GM10847 (cell line): ENCODE measurements around the gene SUSD6.

ENCODE experiments used
- POLR2A ChIP-seq: IDR thresholded peaks from 2 replicates; pipeline ENCODE4 v1.6.1; 2011; ENCODE audit not compliant: insufficient read length; ENCODE audit errors: extremely low read depth

Gene SUSD6

GRCh38 chr14:69651664-69652063, 40.3 kb downstream of the SUSD6 start:
- TF ChIP-seq POLR2A: no peak

DNA sequence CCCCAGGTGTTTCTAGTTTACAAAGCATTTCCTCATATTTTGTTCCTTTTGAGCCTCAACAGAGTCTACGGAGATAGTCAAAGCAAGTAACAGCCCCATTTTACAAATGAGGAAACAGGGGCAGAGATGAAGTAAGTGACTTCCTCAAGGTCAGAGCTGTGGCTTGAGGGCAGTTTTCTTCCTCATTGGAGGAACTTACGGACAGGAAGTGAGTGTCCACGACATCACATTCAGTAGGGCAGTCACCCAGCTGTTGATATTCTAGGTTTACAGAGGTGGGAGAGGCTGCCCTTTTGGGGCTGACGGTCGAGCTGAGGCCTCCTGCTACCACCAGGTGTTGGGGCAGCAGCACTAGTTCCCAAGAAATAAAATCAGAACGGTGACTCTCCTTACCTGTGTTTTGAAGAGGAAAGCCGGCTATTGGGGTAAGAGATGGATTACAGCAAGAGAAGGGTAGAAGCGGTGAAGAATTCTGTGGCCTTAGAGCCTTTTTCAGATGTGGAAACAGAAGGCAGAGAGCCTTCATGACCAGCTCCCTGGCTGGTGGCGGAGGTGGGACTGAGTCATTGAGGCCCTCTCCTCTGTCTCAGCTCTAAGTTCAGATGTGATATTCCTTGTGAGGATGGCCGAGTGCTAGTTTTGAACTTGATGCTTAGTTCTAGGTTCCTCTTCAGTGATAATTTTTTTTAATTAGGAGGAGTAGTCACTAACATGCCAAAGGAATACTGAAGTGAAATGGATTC, 41.7 kb downstream of the SUSD6 start:
- no peak for TF ChIP-seq POLR2A

GRCh38 chr14:69654116-69654515, 42.7 kb downstream of the SUSD6 start:
- no peak for TF ChIP-seq POLR2A

GRCh38 chr14:69657950-69658355, 46.6 kb downstream of the SUSD6 start:
- no peak for TF ChIP-seq POLR2A

GRCh38 chr14:69658664-69659261, 47.4 kb downstream of the SUSD6 start:
- TF ChIP-seq POLR2A: no peak

DNA sequence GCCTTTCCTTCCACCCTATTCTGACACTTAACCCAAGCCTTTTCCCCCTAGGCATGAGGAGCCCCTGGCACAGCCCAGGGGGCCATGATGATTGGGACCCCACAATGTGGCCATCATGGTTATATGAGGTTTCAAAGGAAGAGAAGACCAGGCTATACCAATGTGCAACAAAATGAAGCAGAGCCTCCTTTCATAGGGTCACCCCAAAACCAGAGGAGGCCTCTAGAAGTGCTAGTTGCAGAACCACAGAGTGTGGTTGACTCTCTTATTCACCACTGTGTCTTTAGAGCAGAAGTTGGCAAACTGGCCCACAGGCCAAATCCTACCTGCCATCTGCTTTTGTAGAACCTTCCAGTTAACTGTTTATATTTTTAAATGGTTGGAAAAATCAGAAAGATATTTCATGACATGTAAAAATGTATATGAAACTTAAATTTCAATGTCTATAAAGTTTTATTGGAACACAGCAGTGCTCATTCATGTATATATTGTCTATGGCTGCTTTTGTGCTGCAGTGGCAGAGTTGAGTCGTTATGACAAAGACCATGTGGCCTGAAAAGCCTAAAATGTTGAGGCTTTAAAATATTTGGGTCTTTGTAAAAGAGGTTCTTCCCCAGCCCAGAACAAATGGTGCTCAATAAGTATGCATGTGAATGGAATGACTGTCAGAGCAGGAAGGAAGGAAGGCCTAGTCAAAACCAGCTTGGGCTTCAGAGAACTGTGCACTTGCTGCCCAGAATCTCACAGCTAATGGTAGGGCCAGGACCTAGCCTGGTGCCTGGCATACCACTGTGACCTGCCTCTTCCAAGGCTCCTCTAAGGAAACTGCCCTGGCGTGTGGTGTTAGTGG, 49.2 kb downstream of the SUSD6 start:
- no peak for TF ChIP-seq POLR2A

DNA sequence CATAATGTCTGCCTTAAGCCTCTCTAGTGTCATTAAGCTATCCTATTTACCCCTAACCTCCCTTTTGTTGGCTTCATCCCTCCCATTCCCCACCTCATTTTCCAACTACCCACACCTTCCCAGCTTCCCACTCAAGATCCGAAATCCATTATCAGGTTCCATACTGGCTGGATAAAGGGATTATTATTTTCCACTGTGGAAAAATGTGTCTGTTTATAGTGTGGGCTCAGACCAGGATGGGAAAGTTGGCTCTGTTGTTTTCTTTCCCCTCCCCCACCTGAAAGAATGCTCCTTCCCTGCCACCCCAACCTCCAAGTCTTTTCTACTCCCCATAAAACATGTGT, 49.8 kb downstream of the SUSD6 start:
- TF ChIP-seq POLR2A: no peak

DNA sequence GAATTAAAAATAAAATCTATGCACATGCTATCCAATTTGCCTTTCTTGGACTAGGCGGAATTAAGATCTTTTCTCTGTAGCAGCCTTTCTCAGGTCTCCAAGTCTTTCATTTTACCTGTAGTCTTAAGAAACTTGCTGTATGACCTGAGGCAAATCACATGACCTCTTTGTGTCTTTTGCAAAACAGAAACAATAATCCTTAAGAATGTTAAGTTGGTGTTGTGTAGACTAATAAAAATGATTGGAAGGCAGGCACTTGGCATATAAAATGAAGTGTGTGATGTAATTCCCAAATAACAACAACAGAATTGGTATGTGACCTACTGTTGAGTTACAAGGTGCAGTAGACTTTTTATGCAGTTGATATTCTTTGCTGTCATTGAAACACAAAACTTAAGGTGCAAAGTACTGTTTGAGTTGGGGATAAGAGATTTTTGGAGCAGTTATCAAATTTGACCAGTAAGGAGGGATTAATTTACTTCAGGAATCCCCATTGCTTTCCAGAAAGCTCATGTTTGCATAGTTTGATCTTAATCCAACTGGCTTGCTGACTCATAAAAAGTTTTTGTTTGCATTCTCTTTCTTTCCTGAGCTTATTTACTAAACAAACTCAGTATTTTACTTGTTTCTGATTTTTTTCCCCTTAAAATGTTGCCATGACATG, 51.4 kb downstream of the SUSD6 start:
- TF ChIP-seq POLR2A: no peak

- no peak for TF ChIP-seq POLR2A
These were observed 51.9 kb downstream of the SUSD6 start for GRCh38 chr14:69663300-69663643.

- TF ChIP-seq POLR2A: no peak
These were observed 52.9 kb downstream of the SUSD6 start for GRCh38 chr14:69664265-69664664.

DNA sequence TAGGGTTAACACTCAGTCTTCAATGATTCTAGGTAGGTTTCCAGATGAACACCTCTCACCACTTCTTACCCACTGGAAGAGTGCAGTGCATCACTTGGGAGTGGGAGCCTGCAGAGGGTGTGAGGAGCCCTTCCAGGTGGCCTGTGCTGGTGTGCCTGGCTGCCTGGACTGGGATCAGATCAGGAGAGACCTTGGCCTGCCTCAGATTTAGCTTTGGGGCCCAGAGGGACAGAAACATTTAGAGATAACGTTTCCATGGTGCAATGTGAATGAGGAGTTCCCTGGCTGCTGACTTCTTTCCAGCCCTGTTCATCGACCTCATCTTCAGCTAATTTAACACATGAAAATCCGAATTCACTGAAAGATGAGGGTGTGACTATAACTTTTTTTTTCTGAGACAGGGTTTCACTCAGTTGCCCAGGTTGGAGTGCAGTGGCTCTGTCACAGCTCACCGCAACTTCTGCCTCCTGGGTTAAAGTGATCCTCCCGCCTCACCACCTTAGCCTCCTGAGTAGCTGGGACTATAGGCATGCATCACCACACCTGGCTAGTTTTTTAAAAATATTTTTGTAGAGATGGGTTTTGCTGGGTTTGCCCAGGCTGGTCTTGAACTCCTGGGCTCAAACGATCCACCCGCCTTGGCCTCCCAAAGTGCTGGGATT, 53.6 kb downstream of the SUSD6 start:
- TF ChIP-seq POLR2A: no peak

- TF ChIP-seq POLR2A: no peak
These were observed 54.2 kb downstream of the SUSD6 start for GRCh38 chr14:69665631-69666030.

DNA sequence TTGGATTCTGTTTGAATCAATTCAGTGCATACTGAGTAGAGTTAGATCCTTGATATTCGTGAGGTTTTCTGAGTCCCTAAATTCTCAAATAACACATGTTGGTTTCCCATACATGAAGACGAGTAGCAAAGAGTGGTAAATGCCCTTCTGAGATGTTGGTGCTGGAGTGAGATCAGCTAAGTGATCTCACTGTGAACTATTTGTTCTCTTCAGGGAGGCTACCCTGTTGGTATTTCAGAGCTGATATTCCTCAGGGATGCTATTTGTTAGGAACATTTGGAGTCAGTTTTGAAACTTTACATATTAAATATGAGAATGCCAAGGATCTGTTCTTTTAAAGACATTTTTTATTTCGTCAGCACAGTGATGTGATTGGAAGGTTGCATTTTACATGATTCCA, 54.7 kb downstream of the SUSD6 start:
- TF ChIP-seq POLR2A: no peak

DNA sequence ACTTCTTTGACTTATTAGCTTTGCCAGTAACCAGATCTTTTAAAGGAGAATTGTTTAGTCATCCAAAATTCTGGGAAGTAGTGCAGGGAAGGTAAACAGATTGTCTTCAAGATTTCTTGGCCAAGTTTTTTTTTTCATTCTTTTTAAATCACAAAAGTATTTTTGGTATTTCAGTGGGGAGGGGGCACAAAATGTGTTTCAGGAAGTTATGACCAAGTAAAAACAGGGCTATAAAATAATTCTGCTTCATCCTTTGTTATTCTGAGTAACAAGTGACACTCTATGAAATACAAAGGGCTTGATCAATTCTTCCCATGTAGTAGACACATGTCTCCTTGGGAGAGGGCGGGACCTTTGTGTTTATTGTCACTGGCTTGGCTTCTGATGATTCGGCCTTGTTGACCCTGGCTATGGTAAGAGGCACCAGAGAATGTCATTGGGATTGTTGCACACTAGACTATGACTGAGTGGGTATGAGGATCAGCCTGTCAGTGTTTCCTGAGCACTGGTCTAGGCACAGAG, 55.4 kb downstream of the SUSD6 start:
- no peak for TF ChIP-seq POLR2A

- TF ChIP-seq POLR2A: no peak
These were observed 56.5 kb downstream of the SUSD6 start for GRCh38 chr14:69667938-69668335.
